ENCODE results near the gene PDSS1.

- TF ChIP-seq, protein P1, sequence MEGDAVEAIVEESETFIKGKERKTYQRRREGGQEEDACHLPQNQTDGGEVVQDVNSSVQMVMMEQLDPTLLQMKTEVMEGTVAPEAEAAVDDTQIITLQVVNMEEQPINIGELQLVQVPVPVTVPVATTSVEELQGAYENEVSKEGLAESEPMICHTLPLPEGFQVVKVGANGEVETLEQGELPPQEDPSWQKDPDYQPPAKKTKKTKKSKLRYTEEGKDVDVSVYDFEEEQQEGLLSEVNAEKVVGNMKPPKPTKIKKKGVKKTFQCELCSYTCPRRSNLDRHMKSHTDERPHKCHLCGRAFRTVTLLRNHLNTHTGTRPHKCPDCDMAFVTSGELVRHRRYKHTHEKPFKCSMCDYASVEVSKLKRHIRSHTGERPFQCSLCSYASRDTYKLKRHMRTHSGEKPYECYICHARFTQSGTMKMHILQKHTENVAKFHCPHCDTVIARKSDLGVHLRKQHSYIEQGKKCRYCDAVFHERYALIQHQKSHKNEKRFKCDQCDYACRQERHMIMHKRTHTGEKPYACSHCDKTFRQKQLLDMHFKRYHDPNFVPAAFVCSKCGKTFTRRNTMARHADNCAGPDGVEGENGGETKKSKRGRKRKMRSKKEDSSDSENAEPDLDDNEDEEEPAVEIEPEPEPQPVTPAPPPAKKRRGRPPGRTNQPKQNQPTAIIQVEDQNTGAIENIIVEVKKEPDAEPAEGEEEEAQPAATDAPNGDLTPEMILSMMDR (IDR thresholded peaks at IDR 0.05): no peak
- no peak for TF ChIP-seq RFX5 (IDR thresholded peaks at IDR 0.05; ENCODE audit: low read length)
- no peak for TF ChIP-seq TAF1 (IDR thresholded peaks at IDR 0.05; ENCODE audit: borderline replicate concordance, low read depth, low read length)
- TF ChIP-seq, protein P2, sequence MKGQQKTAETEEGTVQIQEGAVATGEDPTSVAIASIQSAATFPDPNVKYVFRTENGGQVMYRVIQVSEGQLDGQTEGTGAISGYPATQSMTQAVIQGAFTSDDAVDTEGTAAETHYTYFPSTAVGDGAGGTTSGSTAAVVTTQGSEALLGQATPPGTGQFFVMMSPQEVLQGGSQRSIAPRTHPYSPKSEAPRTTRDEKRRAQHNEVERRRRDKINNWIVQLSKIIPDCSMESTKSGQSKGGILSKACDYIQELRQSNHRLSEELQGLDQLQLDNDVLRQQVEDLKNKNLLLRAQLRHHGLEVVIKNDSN (IDR thresholded peaks at IDR 0.05; ENCODE audit: borderline replicate concordance, low read depth): no peak
- no peak for TF ChIP-seq RCOR1 (IDR thresholded peaks at IDR 0.05; ENCODE audit: low read length)
- no peak for TF ChIP-seq POLR2AphosphoS5 (IDR thresholded peaks at IDR 0.05; ENCODE audit: low read depth, low read length)
- no peak for TF ChIP-seq EP300 (IDR thresholded peaks at IDR 0.05; ENCODE audit: borderline replicate concordance in 1 of 2, low read depth in 1 of 2, low read length in 1 of 2)
- TF ChIP-seq ZBTB33 (IDR thresholded peaks at IDR 0.05; ENCODE audit: borderline replicate concordance, low read depth): no peak
- TF ChIP-seq FOXM1 (IDR thresholded peaks at IDR 0.05; ENCODE audit: low read depth): no peak
- no peak for TF ChIP-seq JUND (IDR thresholded peaks at IDR 0.05)
- TF ChIP-seq EZH2phosphoT487 (IDR thresholded peaks at IDR 0.05; ENCODE audit: borderline replicate concordance, low read depth): no peak
Observed at GRCh38 chr10:26685441-26685840, 12.1 kb upstream of the PDSS1 start.

Measured in SK-N-SH (cell line).